Trophoblast cell (in vitro differentiated cells and primary cell): ENCODE results near the gene TAS2R13.

Source experiments
- DNase-seq, 2 donors: peaks; one replicate each; pipeline ENCODE4 v3.0.0-alpha.2; 2016
- H2AFZ ChIP-seq: 2 replicates; pipeline ENCODE4 v1.6.1; 2013; ENCODE audit warnings: low read length, moderate library complexity, mild to moderate bottlenecking; ENCODE audit not compliant: insufficient read depth, poor library complexity
- H2AK5ac ChIP-seq: 2 replicates; pipeline ENCODE4 v1.6.1; 2013; ENCODE audit warnings: mild to moderate bottlenecking, low read length
- H2BK120ac ChIP-seq: 2 replicates; pipeline ENCODE4 v1.6.1; 2013; ENCODE audit warnings: low read length, mild to moderate bottlenecking, moderate library complexity; ENCODE audit not compliant: insufficient read depth, poor library complexity
- H2BK12ac ChIP-seq: 2 replicates; pipeline ENCODE4 v1.6.1; 2013; ENCODE audit warnings: mild to moderate bottlenecking, low read length, moderate library complexity
- H2BK5ac ChIP-seq: 2 replicates; pipeline ENCODE4 v1.6.1; 2013; ENCODE audit warnings: low read length, low read depth, moderate library complexity, mild to moderate bottlenecking; ENCODE audit not compliant: poor library complexity
- H3K14ac ChIP-seq: 2 replicates; pipeline ENCODE4 v1.6.1; 2013; ENCODE audit warnings: mild to moderate bottlenecking, low read length
- H3K18ac ChIP-seq: 2 replicates; pipeline ENCODE4 v1.6.1; 2013; ENCODE audit warnings: mild to moderate bottlenecking, low read length
- H3K23ac ChIP-seq: 2 replicates; pipeline ENCODE4 v1.6.1; 2013; ENCODE audit warnings: low read length
- H3K27ac ChIP-seq: 2 replicates; pipeline ENCODE4 v1.5.1; 2013; ENCODE audit warnings: low read depth, mild to moderate bottlenecking, inconsistent platforms, low read length, moderate library complexity
- H3K27me3 ChIP-seq: 2 replicates; pipeline ENCODE4 v1.6.1; 2013; ENCODE audit warnings: inconsistent platforms, mild to moderate bottlenecking, low read length, moderate library complexity; ENCODE audit not compliant: insufficient read depth
- H3K36me3 ChIP-seq, 2 experiments: 1 replicate in 1 of 2; 2 replicates in 1 of 2; pipeline ENCODE4 v1.6.1; 2013; ENCODE audit warnings: low read length in 2 of 2, mild to moderate bottlenecking in 2 of 2, moderate library complexity in 1 of 2; ENCODE audit not compliant: insufficient read depth in 2 of 2, control insufficient read depth in 1 of 2
- H3K4ac ChIP-seq: 2 replicates; pipeline ENCODE4 v1.6.1; 2013; ENCODE audit warnings: low read depth, mild to moderate bottlenecking, low read length, moderate library complexity
- H3K4me1 ChIP-seq, 2 experiments: 1 replicate in 1 of 2; 2 replicates in 1 of 2; pipeline ENCODE4 v1.6.1; 2013; ENCODE audit warnings: low read length in 2 of 2, mild to moderate bottlenecking in 2 of 2, moderate library complexity in 1 of 2; ENCODE audit not compliant: insufficient read depth in 2 of 2, control insufficient read depth in 1 of 2
- H3K4me2 ChIP-seq: 2 replicates; pipeline ENCODE4 v1.6.1; 2013; ENCODE audit warnings: inconsistent platforms, mild to moderate bottlenecking, low read length, moderate library complexity
- H3K4me3 ChIP-seq: 2 replicates; pipeline ENCODE4 v1.5.1; 2013; ENCODE audit warnings: mild to moderate bottlenecking, low read depth, low read length, inconsistent platforms
- H3K79me1 ChIP-seq: one replicate; pipeline ENCODE4 v1.6.1; 2013; ENCODE audit warnings: low read length
- H3K79me2 ChIP-seq: 2 replicates; pipeline ENCODE4 v1.6.1; 2013; ENCODE audit warnings: low read length, mild to moderate bottlenecking; ENCODE audit not compliant: control insufficient read depth, insufficient read depth, poor library complexity
- H3K9ac ChIP-seq: 2 replicates; pipeline ENCODE4 v1.6.1; 2013; ENCODE audit warnings: mild to moderate bottlenecking, low read length
- H3K9me3 ChIP-seq: 2 replicates; pipeline ENCODE4 v1.6.1; 2013; ENCODE audit warnings: low read depth, mild to moderate bottlenecking, control low read depth, inconsistent platforms, low read length; ENCODE audit not compliant: insufficient read depth
- H4K12ac ChIP-seq: 2 replicates; pipeline ENCODE4 v1.6.1; 2013; ENCODE audit warnings: low read depth, mild to moderate bottlenecking, low read length, moderate library complexity
- H4K8ac ChIP-seq: 2 replicates; pipeline ENCODE4 v1.6.1; 2013; ENCODE audit warnings: low read depth, mild to moderate bottlenecking, low read length, moderate library complexity
- H4K91ac ChIP-seq: one replicate; pipeline ENCODE4 v1.6.1; 2013; ENCODE audit warnings: low read depth, mild to moderate bottlenecking, low read length, moderate library complexity
- WGBS: extraction: QIAGEN DNeasy Blood & Tissue Kit; methylation state at CpG from one replicate; pipeline ENCODE4 v1.1.7; 2013; ENCODE audit warnings: missing lambda C conversion rate; ENCODE audit not compliant: insufficient read length, insufficient coverage; ENCODE audit errors: extremely low coverage; 5-methylcytosine and 5-hydroxymethylcytosine counted together

TAS2R13 gene

GRCh38 chr12:10884086-10884725 lies 25.2 kb downstream of the TAS2R13 start, which contains the start of gene PRH1:
TSS of gene PRH1 (minus strand) at chr12:10884255. CDS start at chr12:10884217, 38 bp downstream.
- Histone ChIP-seq H3K14ac (no peak within 1 kb of the TSS), H3K4me3 (no peak within 1 kb of the TSS), H3K27ac (no peak within 1 kb of the TSS), H3K36me3 (no peaks in the 10 kb centered on the region), H3K27me3 (no peaks in the 10 kb centered on the region), H2AK5ac (no peak within 1 kb of the TSS), H3K9ac (no peak within 1 kb of the TSS), H3K4me1 (no peaks in the 10 kb centered on the region), H2BK120ac (no peak within 1 kb of the TSS), H4K12ac (no peak within 1 kb of the TSS), H3K79me1 (no peaks in the 10 kb centered on the region), H3K4ac (no peak within 1 kb of the TSS), H3K9me3 (no peaks in the 10 kb centered on the region), H3K79me2 (no peaks in the 10 kb centered on the region), H3K4me2 (no peak within 1 kb of the TSS), H3K23ac (no peak within 1 kb of the TSS), H2BK12ac (no peak within 1 kb of the TSS), H3K18ac (no peak within 1 kb of the TSS), H2BK5ac (no peak within 1 kb of the TSS), H4K8ac (no peak within 1 kb of the TSS), H4K91ac (no peak within 1 kb of the TSS), H2AFZ (no peak within 1 kb of the TSS)
- no CpG with 5 or more reads among the region's 6 CpGs for WGBS
- DNase-seq, result no peak

GRCh38 chr12:10873378-10873777 lies 36.0 kb downstream of the TAS2R13 start:
- Histone ChIP-seq H3K79me1 (no peaks in the 10 kb centered on the region), H3K4me3 (no peak overlapping the region), H3K9ac (no peak overlapping the region), H3K14ac (no peak overlapping the region), H3K79me2 (no peaks in the 10 kb centered on the region), H3K18ac (no peak overlapping the region), H3K4ac (no peak overlapping the region), H3K4me1 (no peaks in the 10 kb centered on the region), H4K8ac (no peak overlapping the region), H4K91ac (no peak overlapping the region), H2BK5ac (no peak overlapping the region), H2BK120ac (no peak overlapping the region), H2AFZ (no peak overlapping the region), H3K36me3 (peaks cover 0 to 3% of the 10 kb centered on the region in 2 experiments), H3K27me3 (no peaks in the 10 kb centered on the region), H2BK12ac (no peak overlapping the region), H4K12ac (no peak overlapping the region), H3K9me3 (no peaks in the 10 kb centered on the region), H2AK5ac (no peak overlapping the region), H3K23ac (no peak overlapping the region), H3K4me2 (no peak overlapping the region), H3K27ac (no peak overlapping the region)
- WGBS, result no CpG with 5 or more reads among the region's 2 CpGs
- no peak for DNase-seq

GRCh38 chr12:10867381-10867780 lies 42.0 kb downstream of the TAS2R13 start:
- H3K18ac ChIP-seq, result no peak overlapping the region
- H2BK120ac ChIP-seq, result no peak overlapping the region
- H2AK5ac ChIP-seq, result no peak overlapping the region
- no peak overlapping the region for H3K4ac ChIP-seq
- H3K4me2 ChIP-seq, result no peak overlapping the region
- H3K23ac ChIP-seq, result no peak overlapping the region
- DNase-seq, result peak in 1 of 2 donors; percentile 8
- no peak overlapping the region for H3K14ac ChIP-seq
- H3K36me3 ChIP-seq, result no peaks in the 10 kb centered on the region
- H2AFZ ChIP-seq, result no peak overlapping the region
- H2BK5ac ChIP-seq, result no peak overlapping the region
- H3K9ac ChIP-seq, result no peak overlapping the region
- H4K8ac ChIP-seq, result no peak overlapping the region
- no peak overlapping the region for H4K91ac ChIP-seq
- no peaks in the 10 kb centered on the region for H3K27me3 ChIP-seq
- no CpG with 5 or more reads among the region's 2 CpGs for WGBS
- no peak overlapping the region for H4K12ac ChIP-seq
- H3K4me1 ChIP-seq, result no peaks in the 10 kb centered on the region
- no peaks in the 10 kb centered on the region for H3K79me2 ChIP-seq
- H3K4me3 ChIP-seq, result no peak overlapping the region
- H3K27ac ChIP-seq, result no peak overlapping the region
- H3K9me3 ChIP-seq, result no peaks in the 10 kb centered on the region
- H2BK12ac ChIP-seq, result no peak overlapping the region
- no peaks in the 10 kb centered on the region for H3K79me1 ChIP-seq

- Histone ChIP-seq H4K8ac (no peak overlapping the region), H3K9ac (no peak overlapping the region)
These were observed 45.7 kb downstream of the TAS2R13 start for GRCh38 chr12:10863512-10864218.

More at GRCh38 chr12:10863512-10864218, 45.7 kb downstream of the TAS2R13 start:
- Histone ChIP-seq H2AFZ (no peak overlapping the region), H3K4me2 (no peak overlapping the region), H4K91ac (no peak overlapping the region), H2AK5ac (no peak overlapping the region), H3K18ac (no peak overlapping the region), H3K23ac (no peak overlapping the region), H2BK12ac (no peak overlapping the region), H3K4me3 (no peak overlapping the region), H3K36me3 (no peaks in the 10 kb centered on the region), H3K27me3 (no peaks in the 10 kb centered on the region), H2BK120ac (no peak overlapping the region), H3K14ac (no peak overlapping the region), H4K12ac (no peak overlapping the region), H3K9me3 (no peaks in the 10 kb centered on the region), H3K4me1 (no peaks in the 10 kb centered on the region), H3K79me1 (no peaks in the 10 kb centered on the region), H3K4ac (no peak overlapping the region), H3K27ac (no peak overlapping the region), H3K79me2 (no peaks in the 10 kb centered on the region), H2BK5ac (no peak overlapping the region)
- DNase-seq, result peak in 1 of 2 donors; percentile 31
- WGBS, result no CpG with 5 or more reads among the region's 2 CpGs
